BLaER1 treated with 17β-estradiol and CSF1 and Interleukin-3, amounts not matched to agents 10 nM and 100 nM (cell line): Measurements from ENCODE around the gene SEPTIN11.

ENCODE experiments used
- H3K27ac ChIP-seq, 11 experiments: shearing (Covaris generic); formaldehyde crosslinking; 2 replicates each; pipeline ENCODE4 v1.8.1; 2022
- H3K27me3 ChIP-seq, 11 experiments: shearing (Covaris generic); formaldehyde crosslinking; 2 replicates each; pipeline ENCODE4 v1.8.1; 2022
- H3K36me3 ChIP-seq, 11 experiments: shearing (Covaris generic); formaldehyde crosslinking; 2 replicates each; pipeline ENCODE4 v1.8.1; 2022
- H3K4me1 ChIP-seq, 10 experiments: shearing (Covaris generic); formaldehyde crosslinking; 2 replicates each; pipeline ENCODE4 v1.8.1; 2022
- H3K4me2 ChIP-seq, 11 experiments: shearing (Covaris generic); formaldehyde crosslinking; 2 replicates each; pipeline ENCODE4 v1.8.1; 2022
- H3K4me3 ChIP-seq, 10 experiments: shearing (Covaris generic); formaldehyde crosslinking; 2 replicates each; pipeline ENCODE4 v1.8.1; 2022
- H3K9ac ChIP-seq, 11 experiments: shearing (Covaris generic); formaldehyde crosslinking; 2 replicates each; pipeline ENCODE4 v1.8.1; 2022
- H3K9me3 ChIP-seq, 11 experiments: shearing (Covaris generic); formaldehyde crosslinking; replicated peaks in 1 of 11; 2 replicates each; pipeline ENCODE4 v1.8.1; 2022
- H4K20me1 ChIP-seq, 11 experiments: shearing (Covaris generic); formaldehyde crosslinking; 2 replicates each; pipeline ENCODE4 v1.8.1; 2022
- Cebpa-rat ChIP-seq, 11 experiments: shearing (Covaris generic); IDR thresholded peaks; 2 replicates each; pipeline ENCODE4 v1.8.1; 2022

SEPTIN11 gene

GRCh38 chr4:76950052-76950955 lies 752 bp downstream of the SEPTIN11 start:
- Histone ChIP-seq H3K27me3 (no peaks in the 10 kb centered on the region), H3K9ac (peak overlapping the region; percentile 84 to 95 (median 93)), H3K36me3 (peaks cover 0 to 40% (median 15%) of the 10 kb centered on the region in 11 experiments; a peak in 14 of 22 replicates), H3K9me3 (peaks cover 0 to 6% (median 0%) of the 10 kb centered on the region in 11 experiments; a peak in 2 of 22 replicates), H3K4me1 (peaks cover 36 to 46% (median 40%) of the 10 kb centered on the region in 10 experiments), H3K4me2 (peak overlapping the region; percentile 78 to 99 (median 93)), H3K4me3 (peak overlapping the region; percentile 83 to 95 (median 90)), H3K27ac (peak overlapping the region; percentile 67 to 96 (median 93); a peak in 21 of 22 replicates), H4K20me1 (peaks cover 22 to 67% (median 45%) of the 10 kb centered on the region in 11 experiments; a peak in 19 of 22 replicates)
- TF ChIP-seq Cebpa-rat (IDR thresholded peaks at IDR 0.05), result no peak

GRCh38 chr4:76950956-76951671 lies 1.6 kb downstream of the SEPTIN11 start:
- Histone ChIP-seq H3K27ac (peak overlapping the region; percentile 67 to 96 (median 93); a peak in 21 of 22 replicates), H4K20me1 (peaks cover 23 to 74% (median 51%) of the 10 kb centered on the region in 11 experiments; a peak in 19 of 22 replicates), H3K4me1 (peaks cover 36 to 46% (median 40%) of the 10 kb centered on the region in 10 experiments), H3K4me2 (peak overlapping the region; percentile 78 to 99 (median 93)), H3K9me3 (peaks cover 0 to under 1% (median 0%) of the 10 kb centered on the region in 11 experiments; a peak in 1 of 22 replicates), H3K4me3 (peak overlapping the region; percentile 83 to 95 (median 90)), H3K27me3 (no peaks in the 10 kb centered on the region), H3K36me3 (peaks cover 0 to 41% (median 19%) of the 10 kb centered on the region in 11 experiments; a peak in 14 of 22 replicates), H3K9ac (peak overlapping the region; percentile 84 to 95 (median 93))
- TF ChIP-seq Cebpa-rat (IDR thresholded peaks at IDR 0.05), result no peak

- TF ChIP-seq Cebpa-rat (IDR thresholded peaks at IDR 0.05), result no peak
- peak overlapping the region; percentile 83 to 95 (median 90); a peak in 19 of 20 replicates for H3K4me3 ChIP-seq
- peak overlapping the region in 10 of 11 experiments; percentile 84 to 95 (median 94); a peak in 18 of 22 replicates for H3K9ac ChIP-seq
- H3K4me1 ChIP-seq, result peaks cover 36 to 42% (median 40%) of the 10 kb centered on the region in 10 experiments
- peaks cover 0 to 41% (median 17%) of the 10 kb centered on the region in 11 experiments; a peak in 15 of 22 replicates for H3K36me3 ChIP-seq
- peak overlapping the region in 2 of 11 experiments; percentile 93; a peak in 3 of 22 replicates for H3K27ac ChIP-seq
- no peaks in the 10 kb centered on the region for H3K9me3 ChIP-seq
- H3K27me3 ChIP-seq, result no peaks in the 10 kb centered on the region
- peaks cover 23 to 80% (median 56%) of the 10 kb centered on the region in 11 experiments; a peak in 19 of 22 replicates for H4K20me1 ChIP-seq
- peak overlapping the region; percentile 78 to 99 (median 93); a peak in 21 of 22 replicates for H3K4me2 ChIP-seq
These were observed 2.1 kb downstream of the SEPTIN11 start for GRCh38 chr4:76951672-76952010.

- peaks cover 0 to 39% (median 19%) of the 10 kb centered on the region in 11 experiments; a peak in 15 of 22 replicates for H3K36me3 ChIP-seq
- no peak for TF ChIP-seq Cebpa-rat (IDR thresholded peaks at IDR 0.05)
- no peaks in the 10 kb centered on the region for H3K9me3 ChIP-seq
- no peaks in the 10 kb centered on the region for H3K27me3 ChIP-seq
- H3K4me2 ChIP-seq, result peak overlapping the region in 10 of 11 experiments; percentile 86 to 99 (median 94); a peak in 21 of 22 replicates
- H3K4me3 ChIP-seq, result peak overlapping the region in 5 of 10 experiments; percentile 83 to 90 (median 86); a peak in 7 of 20 replicates
- peaks cover 32 to 38% (median 36%) of the 10 kb centered on the region in 10 experiments for H3K4me1 ChIP-seq
- no peak overlapping the region for H3K27ac ChIP-seq
- H4K20me1 ChIP-seq, result peaks cover 23 to 84% (median 58%) of the 10 kb centered on the region in 11 experiments; a peak in 19 of 22 replicates
- peak overlapping the region in 3 of 11 experiments; percentile 95; a peak in 3 of 22 replicates for H3K9ac ChIP-seq
These were observed 2.5 kb downstream of the SEPTIN11 start for GRCh38 chr4:76952071-76952470.

GRCh38 chr4:76952656-76953582 lies 3.4 kb downstream of the SEPTIN11 start:
- Histone ChIP-seq H4K20me1 (peaks cover 23 to 84% (median 61%) of the 10 kb centered on the region in 11 experiments; a peak in 19 of 22 replicates), H3K4me1 (peaks cover 25 to 31% (median 28%) of the 10 kb centered on the region in 10 experiments), H3K4me3 (peak overlapping the region in 1 of 10 experiments; percentile 89; a peak in 1 of 20 replicates), H3K27me3 (no peaks in the 10 kb centered on the region), H3K27ac (no peak overlapping the region), H3K36me3 (peaks cover 0 to 42% (median 23%) of the 10 kb centered on the region in 11 experiments; a peak in 16 of 22 replicates), H3K9ac (no peak overlapping the region), H3K9me3 (no peaks in the 10 kb centered on the region), H3K4me2 (peak overlapping the region in 10 of 11 experiments; percentile 86 to 99 (median 94); a peak in 21 of 22 replicates)
- no peak for TF ChIP-seq Cebpa-rat (IDR thresholded peaks at IDR 0.05)

GRCh38 chr4:76953956-76954355 lies 4.4 kb downstream of the SEPTIN11 start:
- Histone ChIP-seq H3K4me3 (no peak overlapping the region), H3K27ac (no peak overlapping the region), H3K27me3 (no peaks in the 10 kb centered on the region), H3K9ac (no peak overlapping the region), H3K4me2 (no peak overlapping the region), H3K4me1 (peaks cover 18 to 25% (median 21%) of the 10 kb centered on the region in 10 experiments; a peak in 19 of 20 replicates), H3K36me3 (peaks cover 0 to 50% (median 31%) of the 10 kb centered on the region in 11 experiments; a peak in 17 of 22 replicates), H3K9me3 (no peaks in the 10 kb centered on the region), H4K20me1 (peaks cover 23 to 89% (median 61%) of the 10 kb centered on the region in 11 experiments; a peak in 19 of 22 replicates)
- no peak for TF ChIP-seq Cebpa-rat (IDR thresholded peaks at IDR 0.05)

- Histone ChIP-seq H3K4me1 (peaks cover 18 to 25% (median 21%) of the 10 kb centered on the region in 10 experiments; a peak in 19 of 20 replicates), H3K27me3 (no peaks in the 10 kb centered on the region), H3K9me3 (no peaks in the 10 kb centered on the region), H3K36me3 (peaks cover 0 to 55% (median 36%) of the 10 kb centered on the region in 11 experiments; a peak in 17 of 22 replicates), H4K20me1 (peaks cover 23 to 95% (median 61%) of the 10 kb centered on the region in 11 experiments; a peak in 19 of 22 replicates), H3K9ac (no peak overlapping the region), H3K4me2 (no peak overlapping the region), H3K27ac (no peak overlapping the region), H3K4me3 (no peak overlapping the region)
- no peak for TF ChIP-seq Cebpa-rat (IDR thresholded peaks at IDR 0.05)
These were observed 4.9 kb downstream of the SEPTIN11 start for GRCh38 chr4:76954489-76954888.
